Suppressor macrophage treated with lipopolysaccharide for 4 hours (primary cell): ENCODE data around the gene ITGB4.

Source experiments
- DNase-seq: peaks from one replicate; pipeline ENCODE4 v3.0.0-alpha.2; 2020

The ITGB4 gene

GRCh38 chr17:75733471-75733870 lies 12.2 kb downstream of the ITGB4 start:
- no peak for DNase-seq

- DNase-seq = no peak
These were observed 13.5 kb downstream of the ITGB4 start for GRCh38 chr17:75734674-75735294.

GRCh38 chr17:75736173-75736835 lies 15.0 kb downstream of the ITGB4 start:
- DNase-seq = no peak

- no peak for DNase-seq
These were observed 16.1 kb downstream of the ITGB4 start for GRCh38 chr17:75737133-75737962.

- DNase-seq = peak; percentile 94
These were observed 17.1 kb downstream of the ITGB4 start for GRCh38 chr17:75738218-75738802.

- no peak for DNase-seq
These were observed 17.9 kb downstream of the ITGB4 start for GRCh38 chr17:75739174-75739573.

GRCh38 chr17:75739801-75740200 lies 18.5 kb downstream of the ITGB4 start:
- no peak for DNase-seq

GRCh38 chr17:75740215-75740614 lies 19.0 kb downstream of the ITGB4 start:
- no peak for DNase-seq

- no peak for DNase-seq
These were observed 19.4 kb downstream of the ITGB4 start for GRCh38 chr17:75740631-75741077.

- DNase-seq = no peak
These were observed 21.1 kb downstream of the ITGB4 start for GRCh38 chr17:75742337-75742736.

GRCh38 chr17:75743625-75744206 lies 22.5 kb downstream of the ITGB4 start:
- no peak for DNase-seq

- DNase-seq = no peak
These were observed 27.4 kb downstream of the ITGB4 start for GRCh38 chr17:75748706-75749105.

- peak; percentile 91 for DNase-seq
These were observed 28.5 kb downstream of the ITGB4 start for GRCh38 chr17:75749545-75750389.

- DNase-seq = no peak
These were observed 29.6 kb downstream of the ITGB4 start for GRCh38 chr17:75750661-75751423.

- no peak for DNase-seq
These were observed 30.6 kb downstream of the ITGB4 start for GRCh38 chr17:75751676-75752404.

GRCh38 chr17:75752405-75752709 lies 31.1 kb downstream of the ITGB4 start:
- no peak for DNase-seq

- DNase-seq = no peak
These were observed 31.7 kb downstream of the ITGB4 start for GRCh38 chr17:75752802-75753513.

GRCh38 chr17:75753514-75754377 lies 32.5 kb downstream of the ITGB4 start:
- peak; percentile 75 for DNase-seq
